GM12891 (cell line): ENCODE results near the gene IL15.
"Not testable (repeated sequence)": the region's sequence is repeated elsewhere in the genome, so short reads cannot be mapped to it uniquely, and the experiment has no call there.

Source experiments
- PAX5 ChIP-seq: IDR thresholded peaks from 2 replicates; pipeline ENCODE4 v1.6.1; 2011; ENCODE audit warnings: low read length, moderate library complexity, mild to moderate bottlenecking; ENCODE audit not compliant: insufficient read depth, severe bottlenecking
- POLR2A ChIP-seq: IDR thresholded peaks from 2 replicates; pipeline ENCODE4 v1.6.1; 2011; ENCODE audit warnings: low read depth, low read length, control low read depth
- POLR2AphosphoS5 ChIP-seq: IDR thresholded peaks from 2 replicates; pipeline ENCODE4 v1.6.1; 2011; ENCODE audit warnings: low read depth, low read length, control low read depth
- POU2F2 ChIP-seq: IDR thresholded peaks from 2 replicates; pipeline ENCODE4 v1.6.1; 2011; ENCODE audit warnings: low read depth, mild to moderate bottlenecking, control low read depth, low read length, moderate library complexity
- SPI1 ChIP-seq: IDR thresholded peaks from 2 replicates; pipeline ENCODE4 v1.6.1; 2011; ENCODE audit warnings: low read depth, low read length, control low read depth
- TAF1 ChIP-seq: IDR thresholded peaks from 2 replicates; pipeline ENCODE4 v1.6.1; 2011; ENCODE audit warnings: low read depth, low read length, control low read depth

DNA sequence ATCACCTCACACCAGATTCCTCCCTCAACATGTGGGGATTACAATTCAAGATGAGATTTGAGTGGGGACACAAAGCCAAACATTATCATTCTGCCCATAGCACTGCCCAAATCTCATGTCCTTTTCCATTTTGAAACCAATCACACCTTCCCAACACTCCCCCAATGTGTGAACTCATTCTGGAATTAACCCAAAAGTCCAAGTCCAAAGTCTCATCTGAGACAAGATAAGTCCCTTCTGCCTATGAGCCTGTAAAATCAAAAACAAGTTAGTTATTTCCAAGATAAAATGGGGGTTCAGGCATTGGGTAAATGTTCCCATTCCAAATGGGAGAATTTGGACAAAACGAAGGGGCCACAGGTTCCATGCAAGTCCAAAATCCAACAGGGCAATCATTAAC is 54.9 kb downstream of the IL15 start:
- TF ChIP-seq POLR2A, POLR2AphosphoS5, TAF1, SPI1, PAX5, POU2F2: not testable (repeated sequence)
